HepG2 (cell line): ENCODE measurements around the gene DUS1L. TPM values are rescaled to one million over a fixed set of nuclear protein-coding genes. Genes with fewer than 3 reads are reported as not detected.

Experiments
- BHLHE40 ChIP-seq: IDR thresholded peaks from 2 replicates; pipeline ENCODE4 v1.6.1; 2011; ENCODE audit warnings: low read length, improper control_type of control experiment
- HNF4G ChIP-seq, 2 experiments: sonication (generic) in 1 of 2; formaldehyde crosslinking in 1 of 2; IDR thresholded peaks; 2 replicates each; pipeline versions ENCODE4 v1.4.0 to v1.6.1; 2011 to 2020; ENCODE audit warnings: borderline replicate concordance in 2 of 2, low read depth in 2 of 2, mild to moderate bottlenecking in 2 of 2, low read length in 1 of 2, missing genetic modification reagents in 1 of 2, moderate library complexity in 1 of 2
- KAT8 ChIP-seq: IDR thresholded peaks from 2 replicates; pipeline ENCODE4 v1.6.1; 2016; ENCODE audit warnings: missing genetic modification reagents, missing compliant biosample characterization
- KDM4B ChIP-seq: sonication (generic); formaldehyde crosslinking; IDR thresholded peaks from 2 replicates; pipeline ENCODE4 v1.4.0; 2020; ENCODE audit warnings: missing genetic modification reagents
- MEIS1 ChIP-seq: sonication (generic); formaldehyde crosslinking; IDR thresholded peaks from 2 replicates; pipeline ENCODE4 v1.9.0; 2021; ENCODE audit warnings: mild to moderate bottlenecking, missing genetic modification reagents, moderate library complexity, borderline replicate concordance
- POGZ ChIP-seq: sonication (generic); formaldehyde crosslinking; IDR thresholded peaks from 2 replicates; pipeline ENCODE4 v1.4.0; 2020; ENCODE audit warnings: mild to moderate bottlenecking, missing genetic modification reagents
- SPEN ChIP-seq: sonication (generic); formaldehyde crosslinking; IDR thresholded peaks from 2 replicates; pipeline ENCODE4 v1.5.1; 2020; ENCODE audit warnings: low read depth, mild to moderate bottlenecking, missing genetic modification reagents
- YEATS2 ChIP-seq: sonication (generic); formaldehyde crosslinking; IDR thresholded peaks from 2 replicates; pipeline ENCODE4 v1.4.0; 2020; ENCODE audit warnings: missing genetic modification reagents, borderline replicate concordance
- ZNF136 ChIP-seq: sonication (generic); formaldehyde crosslinking; IDR thresholded peaks from 2 replicates; pipeline ENCODE4 v1.8.1; 2022; ENCODE audit warnings: low read depth, mild to moderate bottlenecking, moderate library complexity, missing genetic modification reagents
- ZNF292 ChIP-seq: sonication (generic); formaldehyde crosslinking; IDR thresholded peaks from 2 replicates; pipeline ENCODE4 v1.8.1; 2022; ENCODE audit warnings: mild to moderate bottlenecking, low read depth, missing genetic modification reagents, borderline replicate concordance
- ZNF33B ChIP-seq: sonication (generic); formaldehyde crosslinking; IDR thresholded peaks from 2 replicates; pipeline ENCODE4 v1.5.1; 2020; ENCODE audit warnings: mild to moderate bottlenecking, missing genetic modification reagents
- polyA plus RNA-seq, 8 experiments: library from polyadenylated mRNA; depleted of rRNA in 3 of 8; stranded (reverse) in 7 of 8; unstranded in 1 of 8; fragments of >200 nt; fragmentation: Illumina TruSeq in 4 of 8; extraction: Trizol in 4 of 8; gene quantifications; 2 replicates each; pipeline versions ENCODE4 v1.2.1 to v1.2.3, GENCODE V29; 2011 to 2016; ENCODE audit warnings: low read depth in 4 of 8, missing spikeins in 1 of 8, mixed read lengths in 1 of 8; ENCODE audit not compliant: insufficient read depth in 1 of 8
- total RNA-seq, 5 experiments: library from RNA; depleted of rRNA; stranded (reverse); fragments of >200 nt; fragmentation: Illumina TruSeq; extraction: Trizol; gene quantifications; 2 replicates each; pipeline ENCODE4 v1.2.3, GENCODE V29; 2016; ENCODE audit warnings: low read depth in 1 of 5
- TF ChIP-seq, protein P1 (sequence below): sonication (generic); formaldehyde crosslinking; conservative IDR thresholded peaks from 2 replicates; pipeline ENCODE4 v1.4.0; 2020; ENCODE audit warnings: missing genetic modification reagents
- TF ChIP-seq, protein P2 (sequence below): sonication (generic); formaldehyde crosslinking; IDR thresholded peaks from 2 replicates; pipeline ENCODE4 v1.5.1; 2020; ENCODE audit warnings: mild to moderate bottlenecking, missing genetic modification reagents, moderate library complexity
- TF ChIP-seq, protein P3 (sequence below), 2 experiments: sonication (generic) in 1 of 2; formaldehyde crosslinking in 1 of 2; IDR thresholded peaks; 2 replicates each; pipeline versions ENCODE4 v1.6.1 to v1.9.0; 2014 to 2022; ENCODE audit warnings: antibody characterized with exemption in 1 of 2, borderline replicate concordance in 1 of 2, inconsistent platforms in 1 of 2, low read depth in 1 of 2, missing genetic modification reagents in 1 of 2
- TF ChIP-seq, protein P4 (sequence below): sonication (generic); formaldehyde crosslinking; IDR thresholded peaks from 2 replicates; pipeline ENCODE4 v1.9.0; 2021; ENCODE audit warnings: missing genetic modification reagents, mild to moderate bottlenecking, borderline replicate concordance
- TF ChIP-seq, protein P5 (sequence below): IDR thresholded peaks from 2 replicates; pipeline ENCODE4 v1.6.1; 2018; ENCODE audit warnings: missing genetic modification reagents

DUS1L gene
- total and polyA plus RNA-seq, 2 of the 13 experiments (the other 11 are each of a cell fraction or from before 2014, with no cell fraction given) = 81.0 to 109 TPM

DNA sequence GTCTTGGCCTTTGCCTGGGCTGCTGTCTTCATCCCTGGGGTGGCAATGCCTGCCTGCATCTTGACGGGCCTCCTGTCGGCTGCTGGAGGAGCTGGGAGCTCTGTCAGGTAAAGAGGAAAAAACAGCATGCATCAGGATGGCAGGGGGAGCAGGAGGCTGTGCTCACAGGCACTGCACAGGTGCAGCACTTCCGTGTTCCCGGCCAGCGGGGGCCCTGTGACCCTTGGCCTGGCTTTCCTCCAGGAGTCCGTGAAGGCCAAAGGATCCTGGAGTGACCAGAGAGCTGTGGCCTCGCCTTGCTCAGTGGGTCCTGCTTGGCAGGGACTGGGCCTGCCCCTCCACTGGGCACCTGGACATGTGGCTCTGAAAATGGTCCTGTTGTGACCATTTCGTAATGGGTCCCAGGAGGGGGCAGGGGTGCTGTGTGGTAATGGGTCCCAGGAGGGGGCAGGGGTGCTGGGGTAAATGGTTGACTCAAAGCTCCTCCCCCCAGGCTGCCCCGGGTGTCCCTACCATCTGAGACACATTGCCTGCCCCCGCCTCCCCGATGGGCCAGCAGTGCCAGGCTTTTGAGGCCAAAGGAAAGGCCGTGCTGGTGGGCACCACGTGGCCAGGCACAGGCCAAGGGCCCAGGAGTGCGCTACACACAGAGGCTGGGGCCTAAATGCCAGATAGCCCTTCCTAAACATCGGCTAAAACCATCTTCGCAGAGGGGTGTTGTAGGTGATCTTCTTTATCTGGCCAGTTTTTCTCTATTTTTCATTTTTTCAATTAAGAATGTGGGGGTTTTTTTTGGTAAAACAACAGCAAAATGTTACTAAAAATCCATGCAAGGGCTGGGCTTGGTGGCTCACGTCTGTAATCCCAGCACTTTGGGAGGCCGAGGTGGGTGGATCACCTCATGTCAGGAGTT lies 36.4 kb upstream of the DUS1L start (continued):
- TF ChIP-seq MEIS1 (CRISPR knock-in tag) (no peak; the same call in 1 of the 2 replicates), ZNF33B (CRISPR knock-in tag) (no peak), POGZ (CRISPR knock-in tag) (no peak), BHLHE40 (no peak), ZNF136 (CRISPR knock-in tag) (no peak), HNF4G (IDR thresholded peaks at IDR 0.05; ENCODE audit: borderline replicate concordance, low read depth, low read length) (peak; percentile 45; the same call in 1 of the 2 replicates), HNF4G (CRISPR knock-in tag; IDR thresholded peaks at IDR 0.05; ENCODE audit: borderline replicate concordance, low read depth) (peak; percentile 90), KDM4B (peak; percentile 26; the same call in 1 of the 2 replicates), YEATS2 (CRISPR knock-in tag) (peak; percentile 80; the same call in 1 of the 2 replicates), ZNF292 (CRISPR knock-in tag) (peak; percentile 44; the same call in 1 of the 2 replicates), KAT8 (CRISPR knock-in tag) (peak; percentile 88), SPEN (CRISPR knock-in tag) (peak; percentile 61; the same call in 1 of the 2 replicates)
- TF ChIP-seq, protein P1, sequence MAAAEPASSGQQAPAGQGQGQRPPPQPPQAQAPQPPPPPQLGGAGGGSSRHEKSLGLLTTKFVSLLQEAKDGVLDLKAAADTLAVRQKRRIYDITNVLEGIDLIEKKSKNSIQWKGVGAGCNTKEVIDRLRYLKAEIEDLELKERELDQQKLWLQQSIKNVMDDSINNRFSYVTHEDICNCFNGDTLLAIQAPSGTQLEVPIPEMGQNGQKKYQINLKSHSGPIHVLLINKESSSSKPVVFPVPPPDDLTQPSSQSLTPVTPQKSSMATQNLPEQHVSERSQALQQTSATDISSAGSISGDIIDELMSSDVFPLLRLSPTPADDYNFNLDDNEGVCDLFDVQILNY (CRISPR knock-in tag) = no peak
- TF ChIP-seq, protein P2, sequence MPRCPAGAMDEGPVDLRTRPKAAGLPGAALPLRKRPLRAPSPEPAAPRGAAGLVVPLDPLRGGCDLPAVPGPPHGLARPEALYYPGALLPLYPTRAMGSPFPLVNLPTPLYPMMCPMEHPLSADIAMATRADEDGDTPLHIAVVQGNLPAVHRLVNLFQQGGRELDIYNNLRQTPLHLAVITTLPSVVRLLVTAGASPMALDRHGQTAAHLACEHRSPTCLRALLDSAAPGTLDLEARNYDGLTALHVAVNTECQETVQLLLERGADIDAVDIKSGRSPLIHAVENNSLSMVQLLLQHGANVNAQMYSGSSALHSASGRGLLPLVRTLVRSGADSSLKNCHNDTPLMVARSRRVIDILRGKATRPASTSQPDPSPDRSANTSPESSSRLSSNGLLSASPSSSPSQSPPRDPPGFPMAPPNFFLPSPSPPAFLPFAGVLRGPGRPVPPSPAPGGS (CRISPR knock-in tag) = 0 out of 2 replicates have a peak, but pooled peaks have one; percentile 28
- TF ChIP-seq, protein P3, sequence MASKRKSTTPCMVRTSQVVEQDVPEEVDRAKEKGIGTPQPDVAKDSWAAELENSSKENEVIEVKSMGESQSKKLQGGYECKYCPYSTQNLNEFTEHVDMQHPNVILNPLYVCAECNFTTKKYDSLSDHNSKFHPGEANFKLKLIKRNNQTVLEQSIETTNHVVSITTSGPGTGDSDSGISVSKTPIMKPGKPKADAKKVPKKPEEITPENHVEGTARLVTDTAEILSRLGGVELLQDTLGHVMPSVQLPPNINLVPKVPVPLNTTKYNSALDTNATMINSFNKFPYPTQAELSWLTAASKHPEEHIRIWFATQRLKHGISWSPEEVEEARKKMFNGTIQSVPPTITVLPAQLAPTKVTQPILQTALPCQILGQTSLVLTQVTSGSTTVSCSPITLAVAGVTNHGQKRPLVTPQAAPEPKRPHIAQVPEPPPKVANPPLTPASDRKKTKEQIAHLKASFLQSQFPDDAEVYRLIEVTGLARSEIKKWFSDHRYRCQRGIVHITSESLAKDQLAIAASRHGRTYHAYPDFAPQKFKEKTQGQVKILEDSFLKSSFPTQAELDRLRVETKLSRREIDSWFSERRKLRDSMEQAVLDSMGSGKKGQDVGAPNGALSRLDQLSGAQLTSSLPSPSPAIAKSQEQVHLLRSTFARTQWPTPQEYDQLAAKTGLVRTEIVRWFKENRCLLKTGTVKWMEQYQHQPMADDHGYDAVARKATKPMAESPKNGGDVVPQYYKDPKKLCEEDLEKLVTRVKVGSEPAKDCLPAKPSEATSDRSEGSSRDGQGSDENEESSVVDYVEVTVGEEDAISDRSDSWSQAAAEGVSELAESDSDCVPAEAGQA (IDR thresholded peaks at IDR 0.05; ENCODE audit: low read depth) = 0 out of 2 replicates have a peak, but pooled peaks have one; percentile 42
- TF ChIP-seq, protein P3 (CRISPR knock-in tag; IDR thresholded peaks at IDR 0.05; ENCODE audit: borderline replicate concordance) = no peak
- TF ChIP-seq, protein P4, sequence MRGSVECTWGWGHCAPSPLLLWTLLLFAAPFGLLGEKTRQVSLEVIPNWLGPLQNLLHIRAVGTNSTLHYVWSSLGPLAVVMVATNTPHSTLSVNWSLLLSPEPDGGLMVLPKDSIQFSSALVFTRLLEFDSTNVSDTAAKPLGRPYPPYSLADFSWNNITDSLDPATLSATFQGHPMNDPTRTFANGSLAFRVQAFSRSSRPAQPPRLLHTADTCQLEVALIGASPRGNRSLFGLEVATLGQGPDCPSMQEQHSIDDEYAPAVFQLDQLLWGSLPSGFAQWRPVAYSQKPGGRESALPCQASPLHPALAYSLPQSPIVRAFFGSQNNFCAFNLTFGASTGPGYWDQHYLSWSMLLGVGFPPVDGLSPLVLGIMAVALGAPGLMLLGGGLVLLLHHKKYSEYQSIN (CRISPR knock-in tag) = no peak
- TF ChIP-seq, protein P5, sequence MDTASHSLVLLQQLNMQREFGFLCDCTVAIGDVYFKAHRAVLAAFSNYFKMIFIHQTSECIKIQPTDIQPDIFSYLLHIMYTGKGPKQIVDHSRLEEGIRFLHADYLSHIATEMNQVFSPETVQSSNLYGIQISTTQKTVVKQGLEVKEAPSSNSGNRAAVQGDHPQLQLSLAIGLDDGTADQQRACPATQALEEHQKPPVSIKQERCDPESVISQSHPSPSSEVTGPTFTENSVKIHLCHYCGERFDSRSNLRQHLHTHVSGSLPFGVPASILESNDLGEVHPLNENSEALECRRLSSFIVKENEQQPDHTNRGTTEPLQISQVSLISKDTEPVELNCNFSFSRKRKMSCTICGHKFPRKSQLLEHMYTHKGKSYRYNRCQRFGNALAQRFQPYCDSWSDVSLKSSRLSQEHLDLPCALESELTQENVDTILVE (CRISPR knock-in tag) = peak; percentile 81
